ENCODE results near the gene SUGCT. TPM values are rescaled to one million over a fixed set of nuclear protein-coding genes. Genes with fewer than 3 reads are reported as not detected.

Gene SUGCT
- total and polyA plus RNA-seq, 2 of the 13 experiments (the other 11 are each of a cell fraction or from before 2014, with no cell fraction given), result 10.1 to 22.2 TPM

DNA sequence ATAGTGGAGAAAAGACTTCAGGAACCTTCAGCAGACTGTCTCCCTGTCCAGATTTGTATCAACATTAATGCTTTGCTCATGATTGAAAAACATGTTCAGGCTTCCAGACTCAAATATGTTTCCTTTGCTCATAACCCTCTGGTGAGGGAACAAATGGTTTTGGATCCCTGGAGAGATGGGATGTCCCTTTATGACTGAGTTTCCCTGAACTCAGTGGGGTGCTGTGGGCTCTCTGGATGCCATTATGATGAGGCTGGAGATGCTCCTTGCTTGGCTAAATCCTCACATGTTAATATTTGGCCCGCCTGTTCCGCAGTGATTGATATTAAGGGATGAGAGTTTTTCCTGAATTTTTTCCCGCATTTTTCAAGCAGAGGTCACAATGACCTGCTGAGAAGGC, 749.4 kb downstream of the SUGCT start:
- H3K79me2 ChIP-seq (ENCODE audit: insufficient read depth, low read length), result no peaks in the 10 kb centered on the region
- H2AFZ ChIP-seq (ENCODE audit: low read length), result no peak overlapping the region
- in situ Hi-C loops (cut with HindIII; ENCODE audit: extremely low pct_ligation_motif_present, low pct_unique_long_range_greater_than_20kb), result no loop called here
- H3K4me3 ChIP-seq (replicated peaks in 1 of 3; ENCODE audit: insufficient read depth in 1 of 3, low read depth in 2 of 3, low read length in 3 of 3), result no peak overlapping the region
- no peaks in the 10 kb centered on the region for H3K36me3 ChIP-seq (replicated peaks in 1 of 2; ENCODE audit: control insufficient read depth in 1 of 2, insufficient read depth in 2 of 2, low read length in 2 of 2)
- no peak overlapping the region for H3K4me2 ChIP-seq (ENCODE audit: low read depth, low read length)
- intact Hi-C loops (cut with micrococcal nuclease; ENCODE audit: unreplicated experiment), result loop anchor here (10.0 kb wide), 1 partner anchor 1001 kb away; no protein-coding TSS in a partner anchor
- no peak overlapping the region for H3K9ac ChIP-seq (ENCODE audit: insufficient read depth, low read depth, low read length)
- no peaks in the 10 kb centered on the region for H3K4me1 ChIP-seq (ENCODE audit: insufficient read depth, low read length)
- no peaks in the 10 kb centered on the region for H3K27me3 ChIP-seq (ENCODE audit: control insufficient read depth in 1 of 2, insufficient read depth in 2 of 2, low read length in 2 of 2)
- no peaks in the 10 kb centered on the region for H3K9me3 ChIP-seq (ENCODE audit: low read length)
- BruUV-seq (replicated peaks), result no TSS peak
- DNase-seq (ENCODE audit: low spot score) (no peak), ATAC-seq (no peak), FAIRE-seq (no peak)
- CTCF ChIA-PET (ENCODE audit: low intra/inter-chr PET ratio, low total read pairs), result no interaction called here
- POLR2A ChIA-PET, result no interaction called here
- WGBS (ENCODE audit: low lambda C conversion rate), result 56% methylated on average over 3 of the region's 3 CpGs
- H3K27ac ChIP-seq (ENCODE audit: extremely low read length, insufficient read depth, low read length), result no peak overlapping the region
- TF ChIP-seq, protein P1, sequence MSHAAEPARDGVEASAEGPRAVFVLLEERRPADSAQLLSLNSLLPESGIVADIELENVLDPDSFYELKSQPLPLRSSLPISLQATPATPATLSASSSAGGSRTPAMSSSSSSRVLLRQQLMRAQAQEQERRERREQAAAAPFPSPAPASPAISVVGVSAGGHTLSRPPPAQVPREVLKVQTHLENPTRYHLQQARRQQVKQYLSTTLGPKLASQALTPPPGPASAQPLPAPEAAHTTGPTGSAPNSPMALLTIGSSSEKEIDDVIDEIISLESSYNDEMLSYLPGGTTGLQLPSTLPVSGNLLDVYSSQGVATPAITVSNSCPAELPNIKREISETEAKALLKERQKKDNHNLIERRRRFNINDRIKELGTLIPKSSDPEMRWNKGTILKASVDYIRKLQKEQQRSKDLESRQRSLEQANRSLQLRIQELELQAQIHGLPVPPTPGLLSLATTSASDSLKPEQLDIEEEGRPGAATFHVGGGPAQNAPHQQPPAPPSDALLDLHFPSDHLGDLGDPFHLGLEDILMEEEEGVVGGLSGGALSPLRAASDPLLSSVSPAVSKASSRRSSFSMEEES (CRISPR knock-in tag; IDR thresholded peaks at IDR 0.05), result no peak
- TF ChIP-seq ZMAT3 (CRISPR knock-in tag; conservative IDR thresholded peaks at IDR 0.05) (no peak), GZF1 (CRISPR knock-in tag; IDR thresholded peaks at IDR 0.05) (no peak), ZFP36L1 (CRISPR knock-in tag; IDR thresholded peaks at IDR 0.05) (no peak), ZNF431 (CRISPR knock-in tag; IDR thresholded peaks at IDR 0.05; ENCODE audit: borderline replicate concordance, low read depth) (no peak), ZNF879 (CRISPR knock-in tag; IDR thresholded peaks at IDR 0.05) (no peak), ZNF331 (CRISPR knock-in tag; IDR thresholded peaks at IDR 0.05) (no peak), HES4 (CRISPR knock-in tag; IDR thresholded peaks at IDR 0.05; ENCODE audit: borderline replicate concordance) (no peak), NFKB2 (CRISPR knock-in tag; IDR thresholded peaks at IDR 0.05; ENCODE audit: borderline replicate concordance) (no peak)
- TF ChIP-seq, protein P2, sequence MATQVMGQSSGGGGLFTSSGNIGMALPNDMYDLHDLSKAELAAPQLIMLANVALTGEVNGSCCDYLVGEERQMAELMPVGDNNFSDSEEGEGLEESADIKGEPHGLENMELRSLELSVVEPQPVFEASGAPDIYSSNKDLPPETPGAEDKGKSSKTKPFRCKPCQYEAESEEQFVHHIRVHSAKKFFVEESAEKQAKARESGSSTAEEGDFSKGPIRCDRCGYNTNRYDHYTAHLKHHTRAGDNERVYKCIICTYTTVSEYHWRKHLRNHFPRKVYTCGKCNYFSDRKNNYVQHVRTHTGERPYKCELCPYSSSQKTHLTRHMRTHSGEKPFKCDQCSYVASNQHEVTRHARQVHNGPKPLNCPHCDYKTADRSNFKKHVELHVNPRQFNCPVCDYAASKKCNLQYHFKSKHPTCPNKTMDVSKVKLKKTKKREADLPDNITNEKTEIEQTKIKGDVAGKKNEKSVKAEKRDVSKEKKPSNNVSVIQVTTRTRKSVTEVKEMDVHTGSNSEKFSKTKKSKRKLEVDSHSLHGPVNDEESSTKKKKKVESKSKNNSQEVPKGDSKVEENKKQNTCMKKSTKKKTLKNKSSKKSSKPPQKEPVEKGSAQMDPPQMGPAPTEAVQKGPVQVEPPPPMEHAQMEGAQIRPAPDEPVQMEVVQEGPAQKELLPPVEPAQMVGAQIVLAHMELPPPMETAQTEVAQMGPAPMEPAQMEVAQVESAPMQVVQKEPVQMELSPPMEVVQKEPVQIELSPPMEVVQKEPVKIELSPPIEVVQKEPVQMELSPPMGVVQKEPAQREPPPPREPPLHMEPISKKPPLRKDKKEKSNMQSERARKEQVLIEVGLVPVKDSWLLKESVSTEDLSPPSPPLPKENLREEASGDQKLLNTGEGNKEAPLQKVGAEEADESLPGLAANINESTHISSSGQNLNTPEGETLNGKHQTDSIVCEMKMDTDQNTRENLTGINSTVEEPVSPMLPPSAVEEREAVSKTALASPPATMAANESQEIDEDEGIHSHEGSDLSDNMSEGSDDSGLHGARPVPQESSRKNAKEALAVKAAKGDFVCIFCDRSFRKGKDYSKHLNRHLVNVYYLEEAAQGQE (IDR thresholded peaks at IDR 0.05; ENCODE audit: borderline replicate concordance in 1 of 2, low read depth in 1 of 2, low read length in 2 of 2), result no peak
- TF ChIP-seq, protein P3, sequence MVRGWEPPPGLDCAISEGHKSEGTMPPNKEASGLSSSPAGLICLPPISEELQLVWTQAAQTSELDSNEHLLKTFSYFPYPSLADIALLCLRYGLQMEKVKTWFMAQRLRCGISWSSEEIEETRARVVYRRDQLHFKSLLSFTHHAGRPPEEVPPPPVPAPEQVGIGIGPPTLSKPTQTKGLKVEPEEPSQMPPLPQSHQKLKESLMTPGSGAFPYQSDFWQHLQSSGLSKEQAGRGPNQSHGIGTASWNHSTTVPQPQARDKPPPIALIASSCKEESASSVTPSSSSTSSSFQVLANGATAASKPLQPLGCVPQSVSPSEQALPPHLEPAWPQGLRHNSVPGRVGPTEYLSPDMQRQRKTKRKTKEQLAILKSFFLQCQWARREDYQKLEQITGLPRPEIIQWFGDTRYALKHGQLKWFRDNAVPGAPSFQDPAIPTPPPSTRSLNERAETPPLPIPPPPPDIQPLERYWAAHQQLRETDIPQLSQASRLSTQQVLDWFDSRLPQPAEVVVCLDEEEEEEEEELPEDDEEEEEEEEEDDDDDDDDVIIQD (CRISPR knock-in tag; IDR thresholded peaks at IDR 0.05; ENCODE audit: low read depth), result no peak
- H4K20me1 ChIP-seq (ENCODE audit: insufficient read depth, low read length), result no peaks in the 10 kb centered on the region
